Mesenchymal stem cell (in vitro differentiated cells and primary cell): ENCODE data around the gene MSMO1.

ENCODE experiments used
- DNase-seq: peaks from one replicate; pipeline ENCODE4 v3.0.0-alpha.2; 2013
- H2AFZ ChIP-seq: one replicate; pipeline ENCODE4 v1.6.1; 2013; ENCODE audit warnings: low read depth, mild to moderate bottlenecking, control low read depth, inconsistent platforms, low read length, moderate library complexity
- H2AK5ac ChIP-seq: 2 replicates; pipeline ENCODE4 v1.6.1; 2013; ENCODE audit warnings: low read length, moderate library complexity, mild to moderate bottlenecking, inconsistent platforms; ENCODE audit not compliant: severe bottlenecking
- H2BK120ac ChIP-seq: one replicate; pipeline ENCODE4 v1.6.1; 2013; ENCODE audit warnings: low read depth, mild to moderate bottlenecking, inconsistent platforms, low read length, moderate library complexity
- H2BK12ac ChIP-seq, 2 experiments: one replicate each; pipeline ENCODE4 v1.6.1; 2013; ENCODE audit warnings: inconsistent platforms in 2 of 2, low read length in 2 of 2, mild to moderate bottlenecking in 2 of 2, moderate library complexity in 2 of 2, control low read depth in 1 of 2
- H2BK15ac ChIP-seq: one replicate; pipeline ENCODE4 v1.6.1; 2013; ENCODE audit warnings: mild to moderate bottlenecking, low read depth, inconsistent platforms; ENCODE audit not compliant: poor library complexity, severe bottlenecking
- H2BK5ac ChIP-seq: 2 replicates; pipeline ENCODE4 v1.6.1; 2013; ENCODE audit warnings: low read depth, mild to moderate bottlenecking, low read length, control low read depth, inconsistent platforms; ENCODE audit not compliant: poor library complexity, severe bottlenecking
- H3K14ac ChIP-seq, 2 experiments: one replicate each; pipeline ENCODE4 v1.6.1; 2013; ENCODE audit warnings: inconsistent platforms in 2 of 2, low read length in 2 of 2, control low read depth in 1 of 2, mild to moderate bottlenecking in 1 of 2, moderate library complexity in 1 of 2
- H3K18ac ChIP-seq, 2 experiments: one replicate each; pipeline ENCODE4 v1.6.1; 2013; ENCODE audit warnings: inconsistent platforms in 2 of 2, low read length in 2 of 2, control low read depth in 1 of 2, low read depth in 1 of 2, mild to moderate bottlenecking in 1 of 2
- H3K23ac ChIP-seq, 2 experiments: one replicate each; pipeline ENCODE4 v1.6.1; 2013; ENCODE audit warnings: inconsistent platforms in 2 of 2, low read length in 2 of 2, mild to moderate bottlenecking in 2 of 2, moderate library complexity in 2 of 2, control low read depth in 1 of 2
- H3K27ac ChIP-seq: 2 replicates; pipeline ENCODE4 v1.5.1; 2013; ENCODE audit warnings: mild to moderate bottlenecking, moderate library complexity, low read length, control low read depth, inconsistent platforms; ENCODE audit not compliant: poor library complexity, severe bottlenecking
- H3K27me3 ChIP-seq, 2 experiments: 2 replicates each; pipeline versions ENCODE4 v1.6.1 to v1.7.0; 2013; ENCODE audit warnings: low read length in 2 of 2, mild to moderate bottlenecking in 2 of 2, moderate library complexity in 2 of 2, control low read depth in 1 of 2, inconsistent platforms in 1 of 2; ENCODE audit not compliant: control insufficient read depth in 1 of 2, insufficient read depth in 1 of 2
- H3K36me3 ChIP-seq, 2 experiments: 2 replicates each; pipeline versions ENCODE4 v1.6.1 to v1.7.0; 2013; ENCODE audit warnings: low read length in 2 of 2, control low read depth in 1 of 2, inconsistent platforms in 1 of 2, low read depth in 1 of 2, mild to moderate bottlenecking in 1 of 2; ENCODE audit not compliant: insufficient read depth in 2 of 2, control insufficient read depth in 1 of 2
- H3K4ac ChIP-seq, 2 experiments: one replicate each; pipeline ENCODE4 v1.6.1; 2013; ENCODE audit warnings: inconsistent platforms in 2 of 2, low read length in 2 of 2, mild to moderate bottlenecking in 2 of 2, moderate library complexity in 2 of 2, control low read depth in 1 of 2, low read depth in 1 of 2
- H3K4me1 ChIP-seq: 2 replicates; pipeline ENCODE4 v1.6.1; 2013; ENCODE audit warnings: low read depth, low read length, control low read depth; ENCODE audit not compliant: control insufficient read depth, insufficient read depth
- H3K4me2 ChIP-seq: 2 replicates; pipeline ENCODE4 v1.6.1; 2013; ENCODE audit warnings: low read length, mild to moderate bottlenecking, inconsistent platforms; ENCODE audit not compliant: poor library complexity, severe bottlenecking
- H3K4me3 ChIP-seq, 2 experiments: 2 replicates each; pipeline versions ENCODE4 v1.5.1 to v1.7.0; 2013; ENCODE audit warnings: low read length in 2 of 2, mild to moderate bottlenecking in 2 of 2, control low read depth in 1 of 2, low read depth in 1 of 2; ENCODE audit not compliant: insufficient read depth in 1 of 2
- H3K79me1 ChIP-seq: replicated peaks from 2 replicates; pipeline ENCODE4 v1.6.1; 2013; ENCODE audit warnings: mild to moderate bottlenecking, control low read depth, low read length, inconsistent platforms; ENCODE audit not compliant: poor library complexity, severe bottlenecking
- H3K9ac ChIP-seq: 2 replicates; pipeline ENCODE4 v1.7.0; 2013; ENCODE audit warnings: mild to moderate bottlenecking, low read length, moderate library complexity
- H3K9me3 ChIP-seq: 2 replicates; pipeline ENCODE4 v1.7.0; 2013; ENCODE audit warnings: mild to moderate bottlenecking, low read length; ENCODE audit not compliant: control insufficient read depth
- H4K8ac ChIP-seq: one replicate; pipeline ENCODE4 v1.6.1; 2013; ENCODE audit warnings: inconsistent platforms, mild to moderate bottlenecking, low read length, moderate library complexity
- H4K91ac ChIP-seq: one replicate; pipeline ENCODE4 v1.6.1; 2013; ENCODE audit warnings: mild to moderate bottlenecking, low read length, inconsistent platforms
- WGBS: methylation state at CpG from one replicate; pipeline ENCODE4 v1.1.7; 2013; ENCODE audit warnings: mixed read lengths; 5-methylcytosine and 5-hydroxymethylcytosine counted together

MSMO1 gene

DNA sequence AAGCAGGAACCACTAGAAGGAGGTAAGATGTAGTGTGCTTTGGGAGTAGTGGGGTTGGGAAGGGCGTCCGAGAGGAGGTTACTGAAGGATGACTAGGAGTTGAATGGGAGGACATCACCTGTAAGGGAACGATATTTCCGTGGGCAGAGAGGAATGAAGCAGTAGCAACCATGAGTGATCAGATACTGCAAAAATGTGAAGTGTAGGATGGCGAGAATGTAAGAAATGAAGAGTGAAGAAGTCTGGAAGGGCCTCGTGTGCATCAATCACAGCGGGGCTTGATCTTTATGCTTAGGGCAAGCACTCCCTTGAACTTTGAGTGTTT, 594 bp downstream of the MSMO1 start:
- peak overlapping the region; percentile 94 for H3K9ac ChIP-seq
- peak overlapping the region; percentile 77 to 91 for H3K4ac ChIP-seq
- peak overlapping the region in 1 of 2 experiments; percentile 91 for H2BK12ac ChIP-seq
- peak overlapping the region; percentile 20 to 98 for H3K23ac ChIP-seq
- no peak overlapping the region for H2BK15ac ChIP-seq
- no peak overlapping the region for H4K8ac ChIP-seq
- peak overlapping the region; percentile 78 to 99 for H3K4me3 ChIP-seq
- no peaks in the 10 kb centered on the region for H3K9me3 ChIP-seq
- H2AFZ ChIP-seq: no peak overlapping the region
- H2BK120ac ChIP-seq: peak overlapping the region; percentile 39
- 1% methylated on average over 7 of the region's 7 CpGs for WGBS
- H3K36me3 ChIP-seq: peaks cover 11 to 30% of the 10 kb centered on the region in 2 experiments
- H4K91ac ChIP-seq: peak overlapping the region; percentile 60
- H3K18ac ChIP-seq: peak overlapping the region; percentile 78 to 96
- DNase-seq: no peak
- H2BK5ac ChIP-seq: no peak overlapping the region
- no peaks in the 10 kb centered on the region for H3K27me3 ChIP-seq
- peaks cover 14% of the 10 kb centered on the region for H3K4me1 ChIP-seq
- no peak overlapping the region for H2AK5ac ChIP-seq
- peak overlapping the region in 1 of 2 experiments; percentile 92 for H3K14ac ChIP-seq
- peak overlapping the region; percentile 72 for H3K4me2 ChIP-seq
- peak overlapping the region; percentile 60 for H3K27ac ChIP-seq
- H3K79me1 ChIP-seq: peaks cover 3% of the 10 kb centered on the region

GRCh38 chr4:165328708-165329107, 1.2 kb downstream of the MSMO1 start:
- Histone ChIP-seq H3K27me3 (no peaks in the 10 kb centered on the region), H2AFZ (no peak overlapping the region)
- 0% methylated on average over 2 of the region's 4 CpGs for WGBS

DNA sequence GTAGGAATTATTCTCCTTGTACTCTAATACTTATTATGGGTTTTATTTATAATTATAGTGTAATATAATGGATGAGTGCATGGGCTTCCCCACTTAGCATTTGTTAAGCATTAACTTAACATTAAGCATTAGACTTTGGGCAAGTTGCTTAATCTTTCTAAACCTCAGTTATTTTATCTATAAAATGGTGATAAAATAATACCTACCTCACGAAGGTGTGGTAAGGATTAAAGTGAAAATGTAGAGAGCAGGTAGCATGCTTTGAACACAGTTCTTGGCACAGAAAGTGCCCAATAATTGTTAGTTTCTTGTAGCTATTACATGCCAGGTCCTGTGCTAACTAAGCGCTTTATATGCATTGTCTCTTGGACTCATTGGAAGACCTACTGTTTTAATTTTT, 2.6 kb downstream of the MSMO1 start:
- no peak overlapping the region for H2BK120ac ChIP-seq
- no peak overlapping the region for H2BK5ac ChIP-seq
- H3K4me3 ChIP-seq: peak overlapping the region in 1 of 2 experiments; percentile 99
- H4K8ac ChIP-seq: no peak overlapping the region
- no peak overlapping the region for H2BK15ac ChIP-seq
- H3K27me3 ChIP-seq: no peaks in the 10 kb centered on the region
- H3K4me1 ChIP-seq: peaks cover 14% of the 10 kb centered on the region
- H3K4ac ChIP-seq: no peak overlapping the region
- 85% methylated on average over 2 of the region's 2 CpGs for WGBS
- H3K23ac ChIP-seq: no peak overlapping the region
- H3K14ac ChIP-seq: no peak overlapping the region
- peaks cover under 1% of the 10 kb centered on the region for H3K79me1 ChIP-seq
- H2BK12ac ChIP-seq: no peak overlapping the region
- DNase-seq: no peak
- H2AK5ac ChIP-seq: no peak overlapping the region
- no peak overlapping the region for H3K18ac ChIP-seq
- no peak overlapping the region for H2AFZ ChIP-seq
- no peaks in the 10 kb centered on the region for H3K9me3 ChIP-seq
- H3K9ac ChIP-seq: no peak overlapping the region
- H4K91ac ChIP-seq: no peak overlapping the region
- no peak overlapping the region for H3K27ac ChIP-seq
- H3K4me2 ChIP-seq: peak overlapping the region; percentile 42
- H3K36me3 ChIP-seq: peaks cover 8 to 38% of the 10 kb centered on the region in 2 experiments

More at GRCh38 chr4:165328708-165329107, 1.2 kb downstream of the MSMO1 start:
- no peak for DNase-seq
- peaks cover 14% of the 10 kb centered on the region for H3K4me1 ChIP-seq
- H2BK12ac ChIP-seq: no peak overlapping the region
- H3K18ac ChIP-seq: no peak overlapping the region
- H3K4me3 ChIP-seq: peak overlapping the region in 1 of 2 experiments; percentile 99
- H3K14ac ChIP-seq: no peak overlapping the region
- no peak overlapping the region for H3K23ac ChIP-seq
- no peak overlapping the region for H4K8ac ChIP-seq
- H3K4ac ChIP-seq: no peak overlapping the region
- H2BK120ac ChIP-seq: no peak overlapping the region
- peak overlapping the region; percentile 17 for H3K27ac ChIP-seq
- peak overlapping the region; percentile 72 for H3K4me2 ChIP-seq
- peaks cover 11 to 35% of the 10 kb centered on the region in 2 experiments for H3K36me3 ChIP-seq
- H3K79me1 ChIP-seq: peaks cover 3% of the 10 kb centered on the region
- peak overlapping the region; percentile 94 for H3K9ac ChIP-seq
- no peaks in the 10 kb centered on the region for H3K9me3 ChIP-seq
- no peak overlapping the region for H4K91ac ChIP-seq
- no peak overlapping the region for H2BK15ac ChIP-seq
- H2BK5ac ChIP-seq: no peak overlapping the region
- no peak overlapping the region for H2AK5ac ChIP-seq

DNA sequence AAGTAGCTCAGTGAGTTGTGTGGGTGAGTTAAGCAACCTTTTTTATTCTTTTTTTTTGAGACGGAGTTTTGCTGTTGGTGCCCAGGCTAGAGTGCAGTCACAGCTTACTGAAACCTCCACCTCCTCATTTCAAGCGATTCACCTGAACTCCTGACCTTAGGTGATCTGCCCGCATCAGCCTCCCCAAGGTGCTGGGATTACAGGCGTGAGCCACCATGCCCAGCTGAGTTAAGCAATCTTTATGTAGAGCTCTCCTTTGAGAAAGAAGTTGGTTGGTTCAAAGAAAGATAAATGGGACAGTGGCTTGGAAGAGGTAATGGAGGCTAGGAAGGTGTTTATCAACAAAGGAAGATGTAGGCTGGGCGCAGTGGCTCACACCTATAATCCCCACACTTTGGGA, 3.2 kb downstream of the MSMO1 start:
- H3K18ac ChIP-seq: no peak overlapping the region
- H2BK15ac ChIP-seq: no peak overlapping the region
- no peaks in the 10 kb centered on the region for H3K27me3 ChIP-seq
- DNase-seq: no peak
- H4K91ac ChIP-seq: no peak overlapping the region
- peak overlapping the region; percentile 41 for H3K4me2 ChIP-seq
- peak overlapping the region in 1 of 2 experiments; percentile 99 for H3K4me3 ChIP-seq
- H3K23ac ChIP-seq: peak overlapping the region in 1 of 2 experiments; percentile 9
- H3K9me3 ChIP-seq: no peaks in the 10 kb centered on the region
- H4K8ac ChIP-seq: no peak overlapping the region
- H3K79me1 ChIP-seq: peaks cover 4% of the 10 kb centered on the region
- no peak overlapping the region for H3K9ac ChIP-seq
- H2BK120ac ChIP-seq: no peak overlapping the region
- peak overlapping the region; percentile 57 for H2AK5ac ChIP-seq
- peaks cover 8 to 44% of the 10 kb centered on the region in 2 experiments for H3K36me3 ChIP-seq
- no peak overlapping the region for H2AFZ ChIP-seq
- no peak overlapping the region for H2BK5ac ChIP-seq
- H2BK12ac ChIP-seq: no peak overlapping the region
- H3K4ac ChIP-seq: no peak overlapping the region
- peaks cover 12% of the 10 kb centered on the region for H3K4me1 ChIP-seq
- WGBS: 72% methylated on average over 4 of the region's 5 CpGs
- no peak overlapping the region for H3K27ac ChIP-seq
- H3K14ac ChIP-seq: no peak overlapping the region
